GM19468 (cell line): ENCODE results near the gene DUSP28.
"Not testable (repeated sequence)": the region's sequence is repeated elsewhere in the genome, so short reads cannot be mapped to it uniquely, and the experiment has no call there.

ENCODE experiments used
- ATAC-seq: cut with Tn5 transposase; IDR thresholded peaks from one replicate; pipeline ENCODE4 v1.9.1; 2021; ENCODE audit warnings: mild to moderate bottlenecking, moderate library complexity, moderate number of reproducible peaks; ENCODE audit not compliant: unreplicated experiment; ENCODE audit errors: extremely low read depth

The DUSP28 gene

DNA sequence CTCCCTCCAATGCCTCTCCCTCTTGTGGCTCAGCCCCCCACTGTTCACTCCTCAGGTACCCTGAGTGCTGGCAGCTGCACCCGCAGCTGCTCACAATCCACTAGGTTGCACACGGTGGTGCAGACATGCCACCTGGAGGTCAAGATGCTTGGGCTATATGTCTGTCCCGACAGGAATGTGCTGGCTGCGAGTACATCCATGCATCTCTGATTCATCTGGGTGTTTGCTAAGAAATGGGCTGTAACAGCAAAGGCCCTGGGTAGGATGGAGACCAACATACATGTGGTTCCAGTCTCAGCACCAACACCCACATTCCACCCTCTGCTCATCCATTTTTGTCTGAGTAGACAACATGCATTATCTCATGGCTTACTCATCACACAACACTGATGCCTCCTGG is 33.6 kb upstream of the DUSP28 start:
- no peak for ATAC-seq

DNA sequence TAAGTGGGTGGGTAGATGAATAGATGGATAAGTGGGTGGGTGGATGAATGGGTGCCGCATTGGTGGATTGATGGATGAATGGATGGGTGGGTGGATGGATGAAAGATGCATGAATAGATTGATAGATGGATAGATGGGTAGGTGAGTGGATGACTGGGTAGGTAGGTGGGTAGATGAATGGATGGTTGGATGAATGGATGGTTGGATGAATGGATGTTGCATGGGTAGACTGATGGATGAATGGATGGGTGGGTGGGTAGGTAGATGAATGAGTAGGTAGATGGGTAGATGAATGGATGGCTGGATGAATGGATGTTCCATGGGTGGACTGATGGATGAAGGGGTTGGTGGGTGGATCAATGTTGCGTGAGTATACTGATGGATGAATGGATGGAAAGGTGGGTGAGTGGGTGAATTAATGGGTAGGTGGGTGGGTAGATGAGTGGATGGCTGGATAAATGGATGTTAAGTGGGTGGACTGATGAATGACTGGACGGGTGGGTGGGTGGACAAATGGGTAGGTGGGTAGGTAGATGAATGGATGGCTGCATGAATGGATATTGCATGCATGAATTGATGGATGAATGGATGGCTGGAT is 32.9 kb upstream of the DUSP28 start:
- no peak for ATAC-seq

DNA sequence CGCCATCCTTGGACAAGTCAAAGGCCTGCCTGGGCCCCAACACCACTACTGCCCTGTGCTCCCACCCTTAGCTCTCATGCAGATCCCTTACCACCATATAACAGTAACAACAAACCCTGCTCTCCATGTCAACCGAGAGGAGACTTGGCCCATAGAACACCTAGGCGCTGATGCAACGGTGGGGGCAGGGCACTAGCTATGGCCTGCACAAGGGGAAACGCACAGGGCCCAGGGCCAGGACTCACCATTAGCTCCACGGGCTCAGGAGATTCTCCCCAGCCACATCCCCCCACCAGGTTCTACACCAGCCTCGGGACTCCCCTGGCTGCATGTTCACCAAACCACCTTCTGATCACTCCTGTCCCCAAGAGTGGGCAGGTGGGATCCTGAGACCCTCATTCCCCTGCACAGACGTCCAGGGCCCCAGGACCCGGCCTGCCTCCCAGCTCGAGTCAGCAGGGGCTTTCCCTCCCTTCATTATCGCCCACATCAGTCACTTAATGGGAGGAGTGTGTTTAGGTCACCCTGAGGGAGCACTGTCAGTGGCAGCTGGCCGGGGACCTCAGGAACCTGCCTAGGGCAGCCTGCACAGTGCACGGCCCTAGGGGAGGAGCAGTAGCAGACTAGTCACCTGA is 31.6 kb upstream of the DUSP28 start:
- ATAC-seq = no peak

DNA sequence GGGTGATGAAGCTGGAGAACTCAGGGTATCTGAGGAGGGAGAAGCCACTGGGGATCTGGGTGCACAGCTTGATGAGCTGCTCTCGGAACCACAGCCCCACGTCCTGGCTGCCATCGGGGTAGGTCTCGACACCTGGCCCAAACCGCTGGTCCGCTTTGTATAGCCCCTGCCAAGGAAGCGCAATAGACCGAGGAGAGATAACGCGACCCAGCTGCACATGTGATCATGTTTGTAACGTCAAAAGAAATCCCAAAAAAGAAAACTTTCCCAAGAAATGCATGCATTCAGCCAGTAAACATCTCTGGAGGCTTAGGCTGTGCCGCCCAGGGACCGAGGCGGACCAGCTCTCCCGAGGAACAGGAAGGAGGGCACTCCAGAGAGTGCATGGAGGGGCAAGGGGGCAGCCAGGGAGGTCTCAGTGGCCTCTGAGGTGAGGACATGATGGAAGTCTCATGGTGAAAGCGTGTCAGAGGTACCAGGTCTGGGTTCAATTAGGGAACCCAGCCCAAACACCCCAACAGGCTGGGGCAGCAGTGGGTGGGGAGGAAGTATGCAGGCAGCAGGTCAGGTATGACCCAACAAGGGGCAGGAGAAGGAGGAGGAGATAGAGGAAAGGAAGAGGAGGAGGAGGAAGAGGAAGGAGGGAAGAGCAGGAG is 30.7 kb upstream of the DUSP28 start:
- ATAC-seq = no peak

DNA sequence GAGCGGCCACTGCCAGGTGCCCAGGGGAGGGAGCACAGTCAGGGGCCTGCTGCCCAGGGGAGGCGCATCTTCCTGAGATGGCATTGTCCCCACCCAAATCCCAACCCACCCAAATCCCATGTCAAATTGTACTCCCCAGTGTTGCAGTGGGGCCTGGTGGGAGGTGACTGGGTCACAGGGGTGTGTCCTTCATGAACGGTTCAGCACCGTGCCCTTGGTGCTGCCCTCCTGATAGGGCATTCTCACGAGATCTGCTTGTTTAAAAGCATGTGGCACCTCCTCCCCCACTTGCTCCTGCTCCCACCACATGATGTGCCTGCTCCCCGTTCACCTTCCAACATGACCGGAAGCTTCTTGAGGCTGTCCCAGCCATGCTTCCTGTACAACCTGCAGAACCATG is 30.0 kb upstream of the DUSP28 start:
- ATAC-seq = no peak

DNA sequence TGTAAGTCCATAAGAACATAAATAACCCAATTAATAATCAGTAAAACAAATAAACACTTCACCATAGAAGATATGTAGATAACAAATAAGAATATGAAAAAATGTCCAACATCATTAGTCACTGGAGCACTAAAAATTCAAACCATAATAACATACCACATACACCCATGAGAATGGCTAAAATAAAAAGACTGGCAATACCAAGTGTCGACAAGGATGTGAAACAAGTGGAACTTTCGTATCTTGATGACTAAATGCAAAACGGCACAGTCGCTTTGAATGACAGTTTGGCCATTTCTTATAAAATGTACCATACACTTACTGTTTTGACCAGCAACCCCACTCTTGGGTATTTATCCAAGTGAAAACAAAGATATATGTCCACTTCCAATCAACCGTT is 29.1 kb upstream of the DUSP28 start:
- no peak for ATAC-seq

DNA sequence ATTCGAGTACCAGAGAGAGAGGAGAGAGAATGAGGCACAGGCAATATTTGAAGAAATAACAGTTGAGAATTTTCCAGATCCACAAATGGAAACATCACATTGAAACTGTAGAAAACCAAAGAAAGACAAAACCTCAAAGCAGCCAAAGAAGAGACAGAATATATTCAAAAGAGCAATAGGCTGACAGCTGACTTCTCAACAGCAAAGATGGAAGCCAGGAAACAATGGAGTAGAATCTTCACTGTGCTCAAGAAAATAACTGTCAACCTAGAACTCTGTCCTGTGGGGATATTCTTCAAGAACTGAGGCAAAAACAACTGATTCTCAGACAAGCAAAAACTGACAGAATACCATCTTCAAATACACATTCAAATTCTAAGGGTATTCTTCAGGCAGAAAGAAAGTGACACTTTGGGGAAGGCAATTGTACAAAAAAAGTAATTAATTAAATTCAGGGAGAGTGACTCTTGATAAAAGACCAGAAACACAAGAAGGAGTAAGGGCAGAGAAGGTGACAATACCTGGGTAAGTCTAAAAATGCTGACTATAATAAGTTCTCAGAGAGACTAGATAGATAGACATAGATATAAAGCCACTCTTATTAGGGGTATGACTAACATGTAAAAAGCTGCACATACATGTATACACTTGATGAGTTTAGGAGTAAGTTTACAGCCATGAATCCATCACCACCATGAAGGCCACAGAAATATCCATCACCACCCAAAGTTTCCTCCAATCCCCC is 28.0 kb upstream of the DUSP28 start:
- no peak for ATAC-seq

DNA sequence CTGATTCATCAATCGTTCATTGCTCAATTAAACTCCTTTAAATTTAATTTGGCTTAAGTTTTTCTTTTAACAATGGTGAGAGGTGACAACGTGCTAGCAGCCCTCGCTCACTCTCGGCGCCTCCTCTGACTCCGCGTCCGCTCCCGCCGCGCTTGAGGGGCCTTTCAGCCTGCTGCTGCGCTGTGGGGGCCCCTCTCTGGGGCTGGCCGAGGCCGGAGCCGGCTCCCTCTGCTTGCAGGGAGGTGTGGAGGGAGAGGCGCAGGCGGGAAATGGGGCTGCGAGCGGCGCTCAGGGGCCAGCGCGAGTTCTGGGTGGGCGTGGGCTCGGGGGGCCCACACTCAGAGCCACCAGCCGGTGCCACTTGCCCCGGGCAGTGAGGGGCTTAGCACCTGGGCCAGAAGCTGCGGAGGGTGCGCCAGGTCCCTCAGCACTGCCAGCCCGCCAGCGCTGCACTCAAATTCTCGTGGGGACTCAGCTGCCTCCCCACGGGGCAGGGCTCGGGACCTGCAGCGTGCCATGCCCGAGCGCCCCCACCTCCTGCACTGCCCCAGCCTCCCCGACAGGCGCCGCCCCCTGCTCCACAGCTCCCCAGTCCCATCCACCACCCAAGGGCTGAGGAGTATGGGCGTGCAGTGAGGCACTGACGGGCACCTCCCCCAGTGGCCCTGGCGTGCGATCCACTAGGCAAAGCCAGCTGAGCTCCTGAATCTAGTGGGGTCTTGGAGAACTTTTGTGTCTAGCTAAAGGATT is 22.0 kb upstream of the DUSP28 start:
- no peak for ATAC-seq

DNA sequence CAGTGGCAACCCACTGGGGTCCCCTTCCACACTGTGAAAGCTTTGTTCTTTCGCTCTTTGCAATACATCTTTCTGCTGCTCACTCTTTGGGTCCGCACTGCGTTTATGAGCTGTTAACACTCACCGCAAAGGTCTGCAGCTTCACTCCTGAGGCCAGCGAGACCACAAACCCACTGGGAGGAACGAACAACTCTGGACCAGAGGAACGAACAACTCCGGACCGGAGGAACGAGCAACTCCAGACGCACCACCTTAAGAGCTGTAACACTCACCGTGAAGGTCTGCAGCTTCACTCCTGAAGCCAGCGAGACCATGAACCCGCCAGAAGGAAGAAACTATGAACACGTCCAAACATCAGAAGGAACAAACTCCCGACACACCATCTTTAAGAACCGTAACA is 21.1 kb upstream of the DUSP28 start:
- ATAC-seq = not testable (repeated sequence)

DNA sequence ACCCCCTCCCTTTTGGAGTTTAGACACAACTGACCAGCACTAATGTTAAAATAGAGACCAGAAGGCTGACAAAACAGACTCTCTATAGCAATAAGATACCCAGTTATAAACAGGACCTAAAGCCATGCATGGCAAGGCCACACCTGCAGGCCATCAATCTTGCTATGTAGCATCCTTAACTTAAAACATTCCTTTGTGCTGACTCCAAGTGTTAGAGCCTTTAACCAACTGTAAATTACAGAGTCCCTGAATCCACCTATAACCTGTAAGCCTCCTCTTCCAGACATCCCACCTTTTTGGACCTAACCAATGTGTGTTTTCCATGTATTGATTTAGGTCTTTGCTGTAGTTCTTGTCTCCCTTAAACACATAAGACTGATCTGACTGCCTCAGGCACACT is 20.3 kb upstream of the DUSP28 start:
- ATAC-seq = no peak

DNA sequence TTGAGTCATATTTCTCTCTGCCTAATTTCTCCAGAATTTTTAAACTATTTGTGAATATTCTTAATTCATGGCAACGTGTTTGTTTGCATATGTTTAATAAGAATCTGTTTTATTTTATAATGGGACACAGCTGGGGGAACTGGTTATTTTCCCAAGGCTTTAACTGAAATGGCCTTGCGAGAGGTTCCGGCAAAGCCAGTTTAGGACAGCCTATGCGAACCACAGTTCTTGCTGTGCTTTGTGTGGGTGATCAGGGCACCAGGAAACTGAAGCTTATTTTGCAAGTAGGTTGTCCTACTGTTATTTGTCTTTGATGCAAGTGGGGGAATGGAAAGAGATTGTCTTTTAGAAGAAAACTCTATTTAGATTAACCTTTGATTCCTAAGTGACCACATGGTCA is 8.9 kb upstream of the DUSP28 start:
- no peak for ATAC-seq

DNA sequence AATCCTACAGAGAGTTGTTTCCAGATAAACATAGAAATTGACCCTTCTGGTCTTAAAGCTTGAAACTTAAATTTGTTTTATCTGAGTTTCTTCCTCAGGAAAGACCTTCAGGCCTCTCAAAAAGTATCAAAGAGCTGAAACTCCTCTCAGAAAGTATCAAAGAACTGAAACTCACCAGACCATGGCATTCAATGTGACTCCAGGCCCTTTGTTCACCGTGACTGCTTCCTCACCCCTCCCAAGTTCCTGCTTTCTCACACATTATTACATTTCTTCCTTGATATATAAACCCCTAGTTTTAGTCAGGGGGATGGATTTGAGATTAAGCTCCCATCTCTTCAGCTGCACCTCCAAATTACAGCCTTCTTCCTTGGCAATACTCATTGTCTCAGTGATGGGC is 8.3 kb upstream of the DUSP28 start:
- no peak for ATAC-seq

DNA sequence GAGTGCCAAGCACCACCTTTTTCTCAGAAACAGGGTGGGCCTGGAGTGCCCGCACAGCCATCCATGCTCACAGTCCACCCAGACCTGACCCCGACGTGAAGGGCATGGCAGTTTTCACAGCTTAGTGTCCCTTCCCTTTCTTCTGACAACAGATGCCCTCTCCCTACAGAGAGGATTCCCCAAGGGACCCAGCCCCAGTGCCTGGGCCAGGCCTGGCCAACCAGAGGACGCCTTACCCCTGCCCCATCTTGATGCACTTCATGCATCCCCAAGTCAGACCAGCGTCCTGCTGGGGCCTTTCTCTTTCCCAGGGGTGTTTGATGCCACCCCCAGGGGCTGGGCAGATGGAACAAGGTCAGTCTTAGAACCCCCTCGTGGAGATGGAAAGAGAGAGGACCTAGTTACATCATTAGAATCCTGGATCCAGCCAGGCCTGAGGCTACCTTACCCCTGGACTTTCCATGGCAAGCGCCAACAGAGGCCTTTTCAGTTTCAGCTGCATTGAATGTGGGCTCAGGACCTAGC is 6.1 kb upstream of the DUSP28 start:
- ATAC-seq = no peak

DNA sequence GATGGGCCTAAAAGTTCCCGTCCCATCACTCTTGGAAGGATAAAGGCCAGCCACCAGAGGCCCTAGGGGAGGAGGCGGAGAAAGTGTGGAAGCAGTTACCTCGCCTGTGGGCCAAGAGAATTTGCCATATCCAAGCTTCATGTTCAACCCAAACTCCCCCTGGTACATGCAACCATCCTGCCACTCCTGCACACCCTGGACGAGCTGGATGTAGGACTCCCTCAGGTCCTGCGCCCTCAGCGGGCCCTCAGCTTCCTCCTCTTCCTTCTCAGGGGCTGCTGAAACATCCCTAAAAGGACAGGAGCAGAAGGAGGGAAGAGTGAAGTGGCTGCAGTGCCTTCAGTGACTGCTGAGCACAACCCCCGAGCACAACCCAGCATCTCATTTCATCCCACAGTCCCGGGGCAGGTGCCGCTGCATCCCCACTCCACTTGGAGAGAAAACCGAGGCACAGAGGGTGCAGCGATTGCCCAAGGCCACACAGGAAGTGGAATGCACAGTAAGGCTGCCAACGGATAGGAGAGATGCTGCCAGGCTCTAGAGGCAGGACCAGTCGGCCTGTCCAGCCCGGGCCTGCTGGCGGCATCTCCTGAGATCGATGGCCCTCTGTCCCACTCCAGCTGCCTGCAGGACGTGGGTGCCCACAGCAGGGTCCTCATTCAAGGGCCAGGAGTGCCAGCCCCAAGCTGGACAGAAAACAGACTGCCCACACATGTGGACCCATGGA is 5.2 kb upstream of the DUSP28 start:
- no peak for ATAC-seq

DNA sequence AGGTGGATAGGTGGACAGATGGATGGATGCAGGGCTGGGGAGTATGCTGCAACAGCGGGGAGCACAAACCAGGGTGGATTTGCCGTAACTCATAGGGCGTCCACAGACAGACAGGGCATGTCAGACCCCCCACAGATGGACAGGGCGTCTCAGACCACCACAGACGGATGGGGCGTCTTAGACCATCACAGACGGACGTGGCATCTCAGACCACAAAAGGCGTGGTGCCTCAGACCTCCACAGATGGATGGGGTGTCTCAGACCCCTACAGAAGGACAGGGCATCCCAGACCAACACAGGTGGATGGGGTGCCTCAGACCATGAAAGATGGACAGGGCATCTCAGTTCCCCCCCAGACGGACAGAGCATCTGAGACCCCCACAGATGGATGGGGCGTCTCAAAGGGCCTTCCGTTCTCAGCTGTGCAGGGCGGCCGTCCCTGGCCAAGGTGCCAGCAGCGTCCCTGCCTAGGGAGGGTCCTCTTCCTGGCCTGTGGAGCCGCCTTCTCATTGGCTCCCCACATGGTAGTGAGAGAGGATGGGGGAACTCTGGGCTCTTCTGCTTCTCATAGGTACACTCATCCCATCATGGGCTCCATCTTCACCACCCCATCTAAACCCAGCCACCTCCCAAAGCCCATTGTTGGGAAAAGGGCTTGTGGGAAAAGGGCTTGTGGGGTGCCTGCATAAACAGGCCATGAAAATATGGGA is 4.5 kb upstream of the DUSP28 start:
- no peak for ATAC-seq

DNA sequence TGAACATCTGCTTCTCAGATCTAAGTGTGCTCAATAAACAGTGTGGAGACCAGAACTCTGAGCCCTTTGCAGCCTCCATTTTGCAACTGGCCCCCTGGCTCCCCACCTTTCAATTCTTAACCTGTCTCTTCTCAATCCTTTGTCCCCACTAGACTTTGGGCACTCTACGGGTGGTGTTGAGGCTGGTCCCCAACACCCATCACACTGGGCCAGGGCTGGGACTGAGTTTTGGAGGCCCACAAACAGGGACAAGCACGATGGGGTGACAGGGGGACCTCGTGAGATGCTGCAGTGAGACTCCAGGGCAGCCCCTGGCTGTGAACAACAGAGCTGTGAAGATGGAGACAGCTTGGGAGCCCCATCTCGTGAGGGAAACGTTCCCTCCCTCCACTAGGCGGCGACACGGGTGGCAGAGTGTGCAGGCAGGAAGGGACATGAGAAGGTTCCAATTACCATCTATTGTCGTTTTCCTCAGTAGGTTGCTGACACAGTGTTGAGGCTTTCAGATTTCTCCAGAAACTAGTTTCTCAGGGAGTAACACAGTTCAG is 3.5 kb upstream of the DUSP28 start:
- no peak for ATAC-seq

DNA sequence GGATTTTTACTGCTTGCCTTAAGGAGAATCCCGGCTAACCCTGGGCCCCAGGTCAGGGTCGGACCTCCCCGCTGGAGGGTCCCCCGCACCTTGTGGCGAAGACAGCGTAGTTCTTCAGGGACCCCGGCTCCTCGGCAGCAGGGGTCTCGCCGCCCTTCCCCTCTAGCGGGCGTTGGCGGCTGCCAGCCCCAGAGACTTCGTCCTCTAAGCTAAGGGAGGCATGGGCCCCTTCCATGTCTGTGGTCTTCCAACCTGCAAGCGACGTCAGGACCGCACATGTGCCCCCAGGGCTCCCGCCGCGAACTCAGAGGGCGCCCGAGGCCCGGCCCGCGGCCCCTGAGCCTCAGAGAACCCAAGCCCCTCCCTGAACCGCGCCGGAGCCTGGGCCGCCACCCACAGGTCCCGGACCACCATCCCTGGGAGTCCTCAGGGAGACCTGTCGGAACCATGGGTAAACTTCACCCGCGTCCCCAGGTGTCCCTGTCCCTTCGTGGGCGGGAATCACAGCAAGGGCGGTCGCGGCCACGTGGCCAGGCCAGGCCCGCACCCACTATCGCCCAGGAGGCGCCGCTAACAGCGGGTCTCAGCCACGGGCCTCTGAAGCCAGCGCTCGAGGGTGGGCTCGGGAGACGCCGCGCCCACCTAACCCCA is 2.9 kb upstream of the DUSP28 start:
- no peak for ATAC-seq

DNA sequence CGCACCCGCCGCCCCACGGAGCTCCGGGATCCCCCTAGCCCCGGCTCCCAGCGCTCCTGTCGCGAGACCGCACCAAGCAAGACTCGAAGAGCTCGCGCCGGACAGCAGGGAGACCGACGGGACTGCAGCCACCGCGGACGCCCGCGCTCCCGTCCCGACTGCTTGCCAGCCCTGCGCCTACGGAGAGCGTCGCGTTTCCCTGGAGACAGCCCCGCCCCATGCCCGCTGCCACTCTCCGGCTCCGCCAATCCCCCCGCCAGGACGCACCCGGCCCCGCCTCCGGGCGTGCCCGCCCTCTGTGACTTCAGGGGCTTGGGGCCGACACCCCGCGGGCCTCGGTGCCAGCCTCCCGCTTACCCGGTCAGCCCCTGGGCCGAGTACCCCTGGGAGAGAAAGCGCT is 2.3 kb upstream of the DUSP28 start, which contains the start of gene ANKMY1:
ANKMY1 (minus strand) TSS at position 181 of the 400 bp plus-strand sequence. CDS start 653 bp downstream, outside the sequence.
- ATAC-seq = no peak
